Measurements from ENCODE around the gene TES. TPM values are rescaled to one million over a fixed set of nuclear protein-coding genes. Genes with fewer than 3 reads are reported as not detected.

TES gene
- 93.2 and 108 TPM in 2 replicates for polyA plus RNA-seq (2011; rRNA removed)
- polyA minus RNA-seq (2011; rRNA and poly(A)+ RNA removed), result 44.0 and 58.5 TPM in 2 replicates

DNA sequence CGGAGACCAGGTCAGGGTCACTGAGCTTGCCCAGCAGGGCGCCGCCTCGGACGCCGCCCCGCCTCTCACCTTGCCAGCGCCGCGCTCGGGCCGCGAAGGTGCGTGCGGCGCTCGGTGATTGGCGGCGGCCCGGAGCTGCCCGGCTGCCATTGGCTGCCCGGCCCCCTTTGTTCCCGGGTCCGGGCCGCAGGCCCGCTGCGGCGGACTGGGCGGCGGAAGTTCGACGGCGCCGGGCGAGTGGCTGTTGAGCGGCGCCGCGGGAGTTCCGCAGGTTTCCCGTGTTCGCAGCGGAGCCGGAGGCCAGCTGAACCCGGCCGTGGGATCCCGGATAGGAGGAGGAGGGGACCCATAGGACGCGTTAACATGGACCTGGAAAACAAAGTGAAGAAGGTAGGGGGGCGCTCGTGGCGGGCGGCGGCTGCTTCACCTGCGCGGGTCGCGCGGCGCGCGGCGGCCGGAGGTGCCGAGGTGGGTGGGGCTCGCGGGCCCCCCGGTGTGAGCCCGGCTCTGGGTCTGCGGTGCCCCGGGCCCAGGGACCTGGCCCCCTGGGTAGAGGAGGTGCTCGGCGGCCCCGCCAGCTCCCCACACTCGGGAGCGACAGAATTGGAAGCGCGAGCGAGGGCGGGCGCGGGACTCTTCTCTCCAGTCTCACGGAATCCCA, at the start of gene TES:
Gene TES, plus strand, starts transcription at position 195 of the 661 bp plus-strand sequence. Its CDS starts 169 bp downstream, at position 364.
- no peak for DNase-seq (ENCODE audit: low read depth)
- peak within 1 kb of the TSS; percentile 66 for H3K4me3 ChIP-seq (ENCODE audit: low read depth, low read length)
- TF ChIP-seq, protein P1, sequence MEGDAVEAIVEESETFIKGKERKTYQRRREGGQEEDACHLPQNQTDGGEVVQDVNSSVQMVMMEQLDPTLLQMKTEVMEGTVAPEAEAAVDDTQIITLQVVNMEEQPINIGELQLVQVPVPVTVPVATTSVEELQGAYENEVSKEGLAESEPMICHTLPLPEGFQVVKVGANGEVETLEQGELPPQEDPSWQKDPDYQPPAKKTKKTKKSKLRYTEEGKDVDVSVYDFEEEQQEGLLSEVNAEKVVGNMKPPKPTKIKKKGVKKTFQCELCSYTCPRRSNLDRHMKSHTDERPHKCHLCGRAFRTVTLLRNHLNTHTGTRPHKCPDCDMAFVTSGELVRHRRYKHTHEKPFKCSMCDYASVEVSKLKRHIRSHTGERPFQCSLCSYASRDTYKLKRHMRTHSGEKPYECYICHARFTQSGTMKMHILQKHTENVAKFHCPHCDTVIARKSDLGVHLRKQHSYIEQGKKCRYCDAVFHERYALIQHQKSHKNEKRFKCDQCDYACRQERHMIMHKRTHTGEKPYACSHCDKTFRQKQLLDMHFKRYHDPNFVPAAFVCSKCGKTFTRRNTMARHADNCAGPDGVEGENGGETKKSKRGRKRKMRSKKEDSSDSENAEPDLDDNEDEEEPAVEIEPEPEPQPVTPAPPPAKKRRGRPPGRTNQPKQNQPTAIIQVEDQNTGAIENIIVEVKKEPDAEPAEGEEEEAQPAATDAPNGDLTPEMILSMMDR (IDR thresholded peaks at IDR 0.05; ENCODE audit: insufficient read depth, low read depth, low read length), result no peak
- H3K27me3 ChIP-seq (ENCODE audit: control insufficient read depth, insufficient read depth, low read length), result no peaks in the 10 kb centered on the region; the same call in 1 of the 2 replicates
- no peaks in the 10 kb centered on the region for H3K36me3 ChIP-seq (ENCODE audit: control insufficient read depth, insufficient read depth, low read length)
- ChIA-PET CTCF (interaction anchor here (0.8 to 2.0 kb wide), 7 partner anchors 9 to 917 kb away, joined by 3 to 7 read pairs (median 4); no protein-coding TSS in a partner anchor), POLR2A (no interaction called here)

- TF ChIP-seq, protein P1 (IDR thresholded peaks at IDR 0.05; ENCODE audit: insufficient read depth, low read depth, low read length), result no peak
- POLR2A ChIA-PET, result no interaction called here
- Histone ChIP-seq H3K27me3 (ENCODE audit: control insufficient read depth, insufficient read depth, low read length) (0 out of 2 replicates have a peak, but pooled peaks cover 1% of the 10 kb centered on the region), H3K36me3 (ENCODE audit: control insufficient read depth, insufficient read depth, low read length) (no peaks in the 10 kb centered on the region), H3K4me3 (ENCODE audit: low read depth, low read length) (no peak overlapping the region)
- no peak for DNase-seq (ENCODE audit: low read depth)
- CTCF ChIA-PET, result interaction anchor here (0.8 to 2.9 kb wide), 4 partner anchors 11 to 96 kb away, joined by 3 to 12 read pairs (median 4); no protein-coding TSS in a partner anchor
These were observed 48.6 kb upstream of the TES start for GRCh38 chr7:116161728-116162127.

DNA sequence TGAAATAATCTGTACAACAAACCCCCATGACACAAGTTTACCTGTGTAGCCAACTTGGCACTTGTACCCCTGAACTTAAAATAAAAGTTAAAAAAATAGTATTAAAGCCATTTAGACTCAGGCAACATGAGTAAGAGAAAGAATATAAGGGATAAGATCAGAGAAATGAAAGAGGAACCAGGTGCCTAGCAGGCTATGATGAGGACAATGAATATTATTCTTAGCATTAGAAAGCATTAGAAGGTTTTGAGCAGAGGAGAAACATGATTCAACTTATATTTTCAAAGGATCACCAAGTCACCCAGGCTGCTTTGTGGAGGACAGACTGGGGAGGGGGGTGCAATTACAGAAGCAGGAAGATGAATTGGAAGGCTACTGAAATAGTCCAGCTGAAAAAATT, 48.1 kb upstream of the TES start:
- Histone ChIP-seq H3K4me3 (ENCODE audit: low read depth, low read length) (no peak overlapping the region), H3K27me3 (ENCODE audit: control insufficient read depth, insufficient read depth, low read length) (0 out of 2 replicates have a peak, but pooled peaks cover 1% of the 10 kb centered on the region), H3K36me3 (ENCODE audit: control insufficient read depth, insufficient read depth, low read length) (no peaks in the 10 kb centered on the region)
- no peak for DNase-seq (ENCODE audit: low read depth)
- TF ChIP-seq, protein P1 (IDR thresholded peaks at IDR 0.05; ENCODE audit: insufficient read depth, low read depth, low read length), result no peak
- CTCF ChIA-PET, result interaction anchor here (0.8 to 2.9 kb wide), 4 partner anchors 10 to 95 kb away, joined by 3 to 12 read pairs (median 4); no protein-coding TSS in a partner anchor
- POLR2A ChIA-PET, result no interaction called here

- H3K36me3 ChIP-seq (ENCODE audit: control insufficient read depth, insufficient read depth, low read length), result no peaks in the 10 kb centered on the region
- CTCF ChIA-PET, result interaction anchor here (1.0 to 2.9 kb wide), 7 partner anchors 9 to 87 kb away, joined by 3 to 12 read pairs (median 4); no protein-coding TSS in a partner anchor
- H3K4me3 ChIP-seq (ENCODE audit: low read depth, low read length), result no peak overlapping the region
- TF ChIP-seq, protein P1 (IDR thresholded peaks at IDR 0.05; ENCODE audit: insufficient read depth, low read depth, low read length), result peak; percentile 19; the same call in 1 of the 2 replicates
- 0 out of 2 replicates have a peak, but pooled peaks cover 1% of the 10 kb centered on the region for H3K27me3 ChIP-seq (ENCODE audit: control insufficient read depth, insufficient read depth, low read length)
- no peak for DNase-seq (ENCODE audit: low read depth)
- POLR2A ChIA-PET, result no interaction called here
These were observed 47.3 kb upstream of the TES start for GRCh38 chr7:116162992-116163391.
